GM23338 (cell line): ENCODE results near the gene DHRS2.

ENCODE experiments used
- CREB1 ChIP-seq: fragments of 250-450 bp; sonication (Bioruptor Pico); IDR thresholded peaks from 2 replicates; pipeline ENCODE4 v1.5.0; 2020; ENCODE audit warnings: low read depth, mild to moderate bottlenecking, moderate library complexity
- JUNB ChIP-seq: IDR thresholded peaks from one replicate; pipeline ENCODE4 v1.6.1; 2016; ENCODE audit warnings: antibody characterized with exemption; ENCODE audit not compliant: unreplicated experiment
- TF ChIP-seq, protein P1 (sequence below), 2 experiments: fragments of 200-600 bp in 1 of 2; sonication (generic) in 1 of 2; conservative IDR thresholded peaks; 2 replicates each; pipeline versions ENCODE4 v1.5.1 to v1.6.1; 2016 to 2017; ENCODE audit warnings: antibody characterized with exemption in 2 of 2, low read depth in 2 of 2, mild to moderate bottlenecking in 2 of 2, moderate library complexity in 1 of 2

DNA sequence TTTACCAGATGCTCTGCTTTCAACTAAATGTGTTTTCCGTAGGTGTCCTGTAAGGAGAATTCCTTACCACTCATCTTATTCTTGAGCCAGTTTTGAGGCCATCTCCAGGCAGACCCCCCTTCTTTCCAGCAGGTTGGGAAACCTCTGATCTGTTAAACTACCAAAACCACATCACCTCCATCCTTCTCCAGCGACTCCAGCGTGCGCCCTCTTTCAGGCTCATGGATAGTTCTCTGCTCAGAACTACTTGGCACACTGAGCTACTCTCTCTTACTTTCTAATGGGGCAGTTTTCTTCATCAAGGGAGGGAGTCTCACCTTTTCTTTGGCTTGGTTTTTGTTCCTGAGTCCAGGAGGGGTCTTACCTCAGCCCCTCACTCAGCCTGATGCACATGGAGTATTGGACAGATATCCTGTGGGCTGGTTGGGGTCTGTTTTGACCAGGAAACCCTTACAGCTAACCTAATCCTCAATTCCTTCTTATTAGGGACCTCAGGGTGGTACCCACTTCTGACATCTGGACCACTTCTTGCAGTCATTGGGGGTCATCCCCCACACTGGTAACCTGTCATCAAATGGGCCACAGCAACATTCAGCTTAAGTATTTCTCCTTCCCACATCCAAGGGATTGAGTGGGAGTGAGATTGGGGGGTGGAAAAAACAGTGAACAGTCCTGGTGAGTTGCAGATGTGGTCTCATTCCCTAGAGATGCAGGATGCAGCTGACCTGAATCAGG, 5.2 kb downstream of the DHRS2 start:
- no peak for TF ChIP-seq CREB1 (CRISPR knock-in tag)
- TF ChIP-seq, protein P1, sequence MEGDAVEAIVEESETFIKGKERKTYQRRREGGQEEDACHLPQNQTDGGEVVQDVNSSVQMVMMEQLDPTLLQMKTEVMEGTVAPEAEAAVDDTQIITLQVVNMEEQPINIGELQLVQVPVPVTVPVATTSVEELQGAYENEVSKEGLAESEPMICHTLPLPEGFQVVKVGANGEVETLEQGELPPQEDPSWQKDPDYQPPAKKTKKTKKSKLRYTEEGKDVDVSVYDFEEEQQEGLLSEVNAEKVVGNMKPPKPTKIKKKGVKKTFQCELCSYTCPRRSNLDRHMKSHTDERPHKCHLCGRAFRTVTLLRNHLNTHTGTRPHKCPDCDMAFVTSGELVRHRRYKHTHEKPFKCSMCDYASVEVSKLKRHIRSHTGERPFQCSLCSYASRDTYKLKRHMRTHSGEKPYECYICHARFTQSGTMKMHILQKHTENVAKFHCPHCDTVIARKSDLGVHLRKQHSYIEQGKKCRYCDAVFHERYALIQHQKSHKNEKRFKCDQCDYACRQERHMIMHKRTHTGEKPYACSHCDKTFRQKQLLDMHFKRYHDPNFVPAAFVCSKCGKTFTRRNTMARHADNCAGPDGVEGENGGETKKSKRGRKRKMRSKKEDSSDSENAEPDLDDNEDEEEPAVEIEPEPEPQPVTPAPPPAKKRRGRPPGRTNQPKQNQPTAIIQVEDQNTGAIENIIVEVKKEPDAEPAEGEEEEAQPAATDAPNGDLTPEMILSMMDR (conservative IDR thresholded peaks at IDR 0.05; ENCODE audit: low read depth in 2 of 2): no peak
- no peak for TF ChIP-seq JUNB
